Measurements from ENCODE around the gene BABAM2.

DNA sequence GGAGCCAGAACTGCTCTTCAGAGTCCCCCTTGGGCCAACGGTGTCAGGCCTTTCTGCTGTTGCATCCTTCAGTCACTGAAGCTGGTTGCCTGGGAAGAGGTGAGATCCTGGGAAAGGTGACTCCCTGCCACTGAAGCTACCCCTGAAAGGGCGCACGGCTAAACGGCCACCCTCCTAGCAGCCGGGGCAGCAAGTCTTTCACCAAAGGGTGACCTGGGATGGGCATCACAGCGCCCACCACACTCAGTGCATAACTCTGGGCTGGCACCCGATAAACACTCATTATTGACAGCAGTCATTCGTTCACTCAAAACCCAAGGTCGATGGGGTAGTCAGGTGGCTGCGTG, 475.6 kb downstream of the BABAM2 start:
- TF ChIP-seq, protein P1, sequence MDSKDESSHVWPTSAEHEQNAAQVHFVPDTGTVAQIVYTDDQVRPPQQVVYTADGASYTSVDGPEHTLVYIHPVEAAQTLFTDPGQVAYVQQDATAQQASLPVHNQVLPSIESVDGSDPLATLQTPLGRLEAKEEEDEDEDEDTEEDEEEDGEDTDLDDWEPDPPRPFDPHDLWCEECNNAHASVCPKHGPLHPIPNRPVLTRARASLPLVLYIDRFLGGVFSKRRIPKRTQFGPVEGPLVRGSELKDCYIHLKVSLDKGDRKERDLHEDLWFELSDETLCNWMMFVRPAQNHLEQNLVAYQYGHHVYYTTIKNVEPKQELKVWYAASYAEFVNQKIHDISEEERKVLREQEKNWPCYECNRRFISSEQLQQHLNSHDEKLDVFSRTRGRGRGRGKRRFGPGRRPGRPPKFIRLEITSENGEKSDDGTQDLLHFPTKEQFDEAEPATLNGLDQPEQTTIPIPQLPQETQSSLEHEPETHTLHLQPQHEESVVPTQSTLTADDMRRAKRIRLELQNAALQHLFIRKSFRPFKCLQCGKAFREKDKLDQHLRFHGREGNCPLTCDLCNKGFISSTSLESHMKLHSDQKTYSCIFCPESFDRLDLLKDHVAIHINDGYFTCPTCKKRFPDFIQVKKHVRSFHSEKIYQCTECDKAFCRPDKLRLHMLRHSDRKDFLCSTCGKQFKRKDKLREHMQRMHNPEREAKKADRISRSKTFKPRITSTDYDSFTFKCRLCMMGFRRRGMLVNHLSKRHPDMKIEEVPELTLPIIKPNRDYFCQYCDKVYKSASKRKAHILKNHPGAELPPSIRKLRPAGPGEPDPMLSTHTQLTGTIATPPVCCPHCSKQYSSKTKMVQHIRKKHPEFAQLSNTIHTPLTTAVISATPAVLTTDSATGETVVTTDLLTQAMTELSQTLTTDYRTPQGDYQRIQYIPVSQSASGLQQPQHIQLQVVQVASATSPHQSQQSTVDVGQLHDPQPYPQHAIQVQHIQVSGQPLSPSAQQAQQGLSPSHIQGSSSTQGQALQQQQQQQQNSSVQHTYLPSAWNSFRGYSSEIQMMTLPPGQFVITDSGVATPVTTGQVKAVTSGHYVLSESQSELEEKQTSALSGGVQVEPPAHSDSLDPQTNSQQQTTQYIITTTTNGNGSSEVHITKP (IDR thresholded peaks at IDR 0.05; ENCODE audit: partially characterized antibody) = no peak
- TF ChIP-seq NFYB (IDR thresholded peaks at IDR 0.05; ENCODE audit: extremely low read depth, insufficient read length) (no peak), ZBTB17 (CRISPR knock-in tag; IDR thresholded peaks at IDR 0.05) (no peak), TAF9B (IDR thresholded peaks at IDR 0.05; ENCODE audit: partially characterized antibody) (no peak), RBFOX2 (IDR thresholded peaks at IDR 0.05; ENCODE audit: low read depth, low read length) (no peak), ETV6 (IDR thresholded peaks at IDR 0.05; ENCODE audit: borderline replicate concordance in 1 of 2, low read depth in 2 of 2, low read length in 1 of 2) (no peak), ETV6 (CRISPR knock-in tag; IDR thresholded peaks at IDR 0.05; ENCODE audit: borderline replicate concordance) (no peak), SP1 (CRISPR knock-in tag; IDR thresholded peaks at IDR 0.05) (no peak), RFX5 (IDR thresholded peaks at IDR 0.05; ENCODE audit: low read depth, low read length) (no peak)
